Glomerular visceral epithelial cell (primary cell): ENCODE measurements around the gene PNRC2.
"Not testable (repeated sequence)": the region's sequence is repeated elsewhere in the genome, so short reads cannot be mapped to it uniquely, and the experiment has no call there.

Experiments
- DNase-seq: peaks from one replicate; pipeline ENCODE4 v3.0.0-alpha.2; 2016; ENCODE audit errors: extremely low spot score

Gene PNRC2

DNA sequence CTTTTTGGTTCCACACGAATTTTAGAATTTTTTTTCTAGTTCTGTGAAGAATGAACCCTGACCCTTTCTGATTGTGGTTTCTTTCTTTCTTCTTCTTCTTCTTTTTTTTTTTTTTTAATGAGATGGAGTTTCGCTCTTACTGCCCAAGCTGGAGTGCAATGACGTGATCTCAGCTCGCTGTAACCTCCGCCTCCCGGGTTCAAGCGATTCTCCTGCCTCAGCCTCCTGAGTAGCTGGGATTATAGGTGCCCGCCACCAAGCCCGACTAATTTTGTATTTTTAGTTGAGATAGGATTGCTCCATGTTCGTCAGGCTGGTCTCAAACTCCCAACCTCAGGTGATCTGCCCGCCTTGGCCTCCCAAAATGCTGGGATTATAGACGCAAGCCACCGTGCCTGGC is 32.4 kb downstream of the PNRC2 start:
- not testable (repeated sequence) for DNase-seq

DNA sequence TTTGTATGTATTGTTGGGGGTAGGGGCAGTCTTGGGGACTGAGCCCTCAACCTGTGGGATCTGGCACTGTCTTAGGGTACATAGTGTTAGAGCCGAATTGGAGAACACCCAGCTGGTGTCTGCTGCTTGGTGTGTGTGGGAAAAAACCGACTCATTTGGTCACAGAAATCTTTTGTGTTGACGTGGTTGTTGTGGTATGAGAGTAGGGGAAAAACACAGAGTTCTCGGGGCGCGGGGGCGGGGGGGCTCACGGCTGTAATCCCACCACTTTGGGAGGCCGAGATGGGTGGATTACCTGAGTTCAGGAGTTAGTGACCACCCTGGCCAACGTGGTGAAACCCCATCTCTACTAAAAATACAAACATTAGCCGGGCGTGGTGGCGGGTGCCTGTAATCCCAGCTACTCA is 35.8 kb downstream of the PNRC2 start:
- DNase-seq = no peak

DNA sequence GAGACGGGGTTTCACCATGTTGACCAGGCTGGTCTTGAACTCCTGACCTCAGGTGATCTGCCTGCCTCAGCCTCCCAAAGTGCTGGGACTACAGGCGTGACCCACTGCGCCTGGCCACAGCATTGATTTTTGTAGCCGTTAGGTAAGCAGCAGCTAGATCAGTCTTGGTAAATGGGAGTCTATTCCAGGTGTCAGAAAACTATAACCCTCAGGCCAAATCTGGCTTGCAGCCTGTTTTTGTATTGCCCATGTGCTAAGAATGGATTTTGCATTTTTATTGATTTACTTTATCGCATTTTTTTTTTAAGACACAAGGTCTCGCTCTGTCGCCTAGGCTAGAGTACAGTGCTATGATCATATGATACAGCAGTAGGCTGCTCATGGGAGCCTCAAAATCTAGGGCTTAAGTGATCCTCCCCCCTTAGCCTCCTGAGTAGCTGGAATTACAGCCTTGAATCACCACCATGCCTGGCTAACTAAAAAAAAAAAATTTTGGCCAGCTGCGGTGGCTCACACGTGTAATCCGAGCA is 37.1 kb downstream of the PNRC2 start:
- DNase-seq = no peak

DNA sequence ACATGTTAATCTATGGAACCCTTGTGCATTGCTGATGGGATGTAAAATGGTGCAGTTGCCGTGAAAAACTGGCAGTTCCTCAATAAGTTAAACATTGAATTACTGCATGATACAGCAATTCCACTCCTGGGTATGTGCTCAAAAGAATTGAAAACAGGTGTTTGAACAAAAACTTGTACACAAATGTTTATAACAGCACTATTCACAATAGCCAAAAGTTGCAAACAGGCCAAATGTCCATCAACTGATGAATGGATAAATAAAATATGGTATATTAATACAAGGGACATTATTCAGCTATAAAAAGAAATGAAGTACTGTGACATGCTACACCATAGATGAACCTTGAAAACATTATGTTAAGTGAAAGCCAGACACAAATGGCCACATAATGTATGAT is 38.2 kb downstream of the PNRC2 start:
- no peak for DNase-seq

DNA sequence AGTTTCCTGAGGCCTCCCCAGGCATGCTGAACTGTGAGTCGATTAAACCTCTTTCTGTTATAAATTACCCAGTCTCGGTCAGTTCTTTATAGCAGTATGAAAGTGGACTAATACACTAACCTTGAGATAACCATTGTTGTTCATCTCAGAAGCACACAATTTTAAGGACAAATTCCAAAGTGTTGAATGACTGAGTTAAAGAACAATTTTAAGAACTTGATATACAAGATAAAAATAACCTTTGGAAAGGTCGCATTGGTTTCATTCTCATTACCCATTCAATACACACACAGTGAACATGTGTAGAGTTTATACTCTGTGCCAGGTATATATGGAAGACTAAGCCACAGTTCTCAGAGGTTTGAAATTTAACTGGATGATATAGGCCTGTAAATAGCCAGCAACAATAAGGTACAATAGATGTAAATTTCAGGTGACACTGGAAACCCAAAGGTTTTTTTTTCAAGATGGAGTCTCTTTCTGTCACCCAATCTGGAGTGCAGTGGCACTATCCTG is 39.6 kb downstream of the PNRC2 start:
- DNase-seq = no peak

DNA sequence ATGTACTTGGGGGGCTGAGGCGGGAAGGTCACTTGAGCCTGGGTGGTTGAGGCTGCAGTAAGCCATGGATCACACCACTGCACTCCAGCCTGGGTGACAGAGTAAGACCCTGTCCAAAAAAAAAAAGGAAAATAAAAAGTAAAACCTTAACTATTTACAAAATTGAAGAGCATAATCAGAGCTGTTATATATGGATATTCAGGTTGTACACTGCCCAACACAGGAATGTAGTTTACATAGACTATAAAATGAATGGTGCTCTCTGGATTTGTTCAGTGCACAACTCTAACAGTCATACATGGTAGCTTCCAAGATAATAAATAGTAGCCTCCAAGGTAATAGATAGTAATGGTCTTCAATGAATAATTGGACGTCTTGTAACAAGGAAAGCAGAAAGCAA is 43.1 kb downstream of the PNRC2 start:
- DNase-seq = no peak

DNA sequence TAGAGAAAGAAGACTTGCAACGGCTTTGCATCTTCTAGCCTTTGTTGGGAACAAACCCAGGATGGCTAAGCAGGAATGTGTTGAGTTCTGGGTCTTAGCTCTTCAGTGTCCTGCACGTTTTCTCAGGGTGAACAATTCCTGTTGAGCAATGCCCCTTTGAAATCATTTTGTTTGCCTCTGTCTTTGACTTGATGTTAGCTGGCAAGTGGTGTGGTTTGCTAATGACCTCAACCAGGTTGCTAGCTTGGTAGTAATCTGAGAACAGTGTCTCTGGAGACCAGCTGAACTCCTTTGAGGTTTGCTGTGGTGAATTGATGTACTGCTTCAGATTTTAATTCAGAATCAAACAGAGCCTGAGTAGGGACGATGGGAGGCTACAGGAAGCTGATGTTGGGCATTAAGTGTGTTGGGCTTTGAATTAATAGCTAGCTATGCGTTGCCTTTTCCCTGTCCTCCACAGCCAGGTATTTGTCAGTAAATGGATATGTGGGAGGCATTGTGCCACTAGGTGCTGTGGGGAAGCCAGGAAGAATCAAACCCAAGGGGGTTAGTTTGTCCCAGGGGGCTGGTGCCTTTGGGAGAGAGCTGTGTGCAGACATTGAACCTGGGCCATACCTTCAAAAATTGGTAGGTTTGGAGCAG is 43.8 kb downstream of the PNRC2 start:
- DNase-seq = peak; percentile 61

DNA sequence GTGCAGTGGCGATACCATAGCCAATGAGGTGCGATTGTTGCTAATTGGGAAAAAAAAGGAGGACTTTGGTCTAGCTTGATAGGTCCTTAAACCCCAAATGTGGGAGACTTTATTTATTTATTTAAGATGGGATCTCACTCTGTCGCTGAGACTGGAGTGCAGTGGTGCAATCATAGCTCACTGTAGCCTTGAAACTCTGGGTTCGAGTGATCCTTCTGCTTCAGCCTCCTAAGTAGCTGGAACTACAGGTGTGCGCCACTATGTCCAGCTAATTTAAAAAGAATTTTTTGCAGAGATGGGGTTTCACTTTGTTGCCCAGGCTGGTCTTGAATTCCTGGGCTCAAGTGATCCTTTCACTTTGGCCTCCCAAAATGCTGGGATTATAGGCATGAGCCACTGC is 44.5 kb downstream of the PNRC2 start:
- DNase-seq = no peak

DNA sequence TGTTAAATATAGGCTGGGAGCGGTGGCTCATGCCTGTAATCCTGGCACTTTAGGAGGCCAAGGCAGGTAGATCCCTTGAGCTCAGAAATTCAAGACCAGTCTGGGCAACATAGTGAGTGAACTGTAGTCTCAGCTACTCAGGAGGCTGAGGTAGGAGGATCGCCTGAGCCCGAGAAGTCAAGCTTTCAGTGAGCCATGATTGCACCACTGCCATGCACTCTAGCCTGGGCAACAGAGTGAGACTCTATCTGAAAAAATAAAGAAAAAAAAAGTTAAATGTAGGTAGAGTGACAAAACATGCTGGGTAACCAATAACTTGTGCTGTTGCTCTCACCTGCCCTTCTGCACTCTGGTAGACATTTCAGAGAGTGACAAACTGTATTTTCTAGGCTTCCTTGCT is 45.5 kb downstream of the PNRC2 start:
- no peak for DNase-seq

DNA sequence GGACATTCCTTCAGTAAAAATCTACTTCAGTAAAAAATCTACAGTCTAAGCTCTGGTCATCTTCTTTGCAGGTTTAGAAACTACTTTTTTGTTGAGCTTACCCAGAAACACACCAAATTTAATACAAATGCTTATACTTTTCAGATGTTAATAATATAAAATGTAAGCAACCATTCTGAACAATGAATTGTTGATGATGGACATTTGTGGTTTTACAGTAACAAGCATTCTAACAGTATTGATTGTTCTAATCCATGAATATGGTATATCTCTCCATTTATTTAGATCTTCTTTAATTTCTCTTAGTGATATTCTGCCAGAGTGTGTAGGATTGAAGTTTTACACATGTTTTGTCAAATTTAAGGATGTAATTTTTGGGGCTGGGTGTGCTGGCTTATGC is 47.5 kb downstream of the PNRC2 start:
- no peak for DNase-seq

DNA sequence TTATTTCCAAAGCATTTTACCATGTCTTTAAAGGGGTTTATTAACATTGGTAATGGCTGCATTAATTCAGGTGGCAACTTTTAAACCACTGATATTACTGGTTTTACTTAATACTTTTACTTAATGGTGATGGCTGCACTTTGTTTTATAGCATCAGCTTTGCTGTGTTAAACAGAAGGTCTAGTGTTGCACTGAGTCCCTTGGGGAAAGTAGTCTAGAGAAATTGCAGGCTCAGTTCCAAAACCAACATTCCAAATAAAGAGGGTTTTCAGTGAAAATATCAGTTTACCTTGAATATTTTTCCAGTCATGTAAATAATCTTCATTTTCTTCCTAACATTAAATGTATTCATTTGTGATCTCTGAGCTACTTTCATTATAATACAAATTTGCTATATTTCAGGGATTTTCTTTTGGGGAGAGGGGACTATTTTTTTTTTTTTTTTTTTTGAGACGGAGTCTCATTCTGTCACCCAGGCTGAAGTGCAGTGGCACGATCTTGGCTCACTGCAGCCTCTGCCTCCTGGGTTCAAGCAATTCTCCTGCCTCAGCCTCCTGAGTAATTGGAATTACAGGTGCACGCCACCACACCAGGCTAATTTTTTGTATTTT is 49.1 kb downstream of the PNRC2 start:
- DNase-seq = not testable (repeated sequence)

DNA sequence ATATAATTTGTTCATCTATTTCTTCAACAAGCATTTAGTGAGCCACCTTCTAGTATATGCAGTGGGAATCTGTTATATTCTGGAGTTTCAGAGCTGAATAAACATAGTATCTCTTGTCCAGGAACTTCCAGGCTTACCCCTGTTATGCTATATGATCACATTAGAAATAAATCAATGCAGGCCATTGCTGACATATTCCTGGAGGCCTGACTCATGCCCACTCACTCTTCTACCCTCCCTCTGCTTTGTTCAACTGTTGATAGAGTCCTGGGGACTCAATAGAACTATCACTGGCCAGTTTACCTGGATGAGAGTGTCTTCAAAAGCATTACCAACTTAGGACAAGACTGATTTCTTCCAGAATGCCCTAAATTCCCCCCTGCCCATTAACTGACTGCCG is 49.8 kb downstream of the PNRC2 start:
- peak; percentile 72 for DNase-seq

DNA sequence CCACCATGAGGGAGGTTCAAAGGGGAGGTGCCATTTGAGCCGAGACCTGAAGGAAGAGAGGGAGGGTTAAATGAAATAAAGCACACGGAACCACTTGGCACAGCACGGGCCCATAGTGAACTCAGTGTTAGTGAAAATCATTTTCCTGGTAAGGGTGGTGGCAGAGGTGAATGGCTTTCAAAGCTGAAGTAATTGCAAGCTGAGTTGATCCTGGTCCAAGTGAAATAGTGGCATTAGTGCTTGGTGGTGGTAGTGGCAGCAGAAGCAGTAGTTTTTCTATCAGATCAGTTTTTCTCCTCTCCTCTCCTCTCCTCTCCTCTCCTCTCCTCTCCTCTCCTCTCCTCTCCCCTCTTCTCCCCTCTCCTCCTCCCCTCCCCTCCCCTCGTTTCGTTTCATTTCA is 51.0 kb downstream of the PNRC2 start:
- no peak for DNase-seq

DNA sequence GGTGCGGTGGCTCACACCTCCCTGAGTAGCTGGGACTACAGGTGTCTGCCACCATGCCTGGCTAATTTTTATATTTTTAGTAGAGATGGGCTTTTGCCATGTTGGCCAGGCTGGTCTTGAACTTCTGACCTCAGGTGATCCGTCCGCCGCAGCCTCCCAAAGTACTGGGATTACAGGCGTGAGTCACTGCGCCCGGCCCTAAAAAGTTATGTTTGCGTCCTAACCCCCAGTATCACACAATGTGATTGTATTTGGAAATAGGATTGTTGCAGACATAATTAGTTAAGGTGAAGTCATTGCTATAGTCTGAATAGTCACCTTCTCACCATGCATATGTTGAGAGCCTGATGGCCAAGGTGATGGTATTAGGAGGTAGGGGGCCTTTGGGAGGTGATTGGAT is 53.2 kb downstream of the PNRC2 start:
- DNase-seq = not testable (repeated sequence)
